Heart left ventricle (tissue), 16 donors: ENCODE measurements around the gene EXD1. TPM values are rescaled to one million over a fixed set of nuclear protein-coding genes. Genes with fewer than 3 reads are reported as not detected.
"Not testable (repeated sequence)": the region's sequence is repeated elsewhere in the genome, so short reads cannot be mapped to it uniquely, and the experiment has no call there.

Source experiments
- ATAC-seq, 4 donors: fragments of 200-7000 bp; cut with Tn5 transposase; one replicate each; pipeline ENCODE4 v1.9.1; 2020 to 2022; ENCODE audit warnings: moderate library complexity in 4 of 4, mild to moderate bottlenecking in 3 of 4, moderate number of reproducible peaks in 1 of 4
- DNase-seq, 5 donors: peaks; one replicate each; pipeline ENCODE4 v3.0.0-alpha.2; 2020
- H3K27ac ChIP-seq, 12 donors: fragments of 200-600 bp; sonication (generic) in 4 of 12; one replicate each; pipeline versions ENCODE4 v1.5.0 to v1.8.0; 2016 to 2022; ENCODE audit warnings: mild to moderate bottlenecking in 2 of 12
- H3K27me3 ChIP-seq, 9 donors: fragments of 200-600 bp; sonication (generic) in 2 of 9; one replicate each; pipeline versions ENCODE4 v1.5.1 to v1.8.0; 2016 to 2022; ENCODE audit warnings: mild to moderate bottlenecking in 3 of 9
- H3K36me3 ChIP-seq, 9 donors: fragments of 200-600 bp; sonication (generic) in 2 of 9; one replicate each; pipeline versions ENCODE4 v1.5.0 to v1.8.0; 2018 to 2022; ENCODE audit warnings: mild to moderate bottlenecking in 2 of 9
- H3K4me1 ChIP-seq, 12 donors: fragments of 200-600 bp; sonication (generic) in 4 of 12; one replicate each; pipeline versions ENCODE4 v1.5.0 to v1.8.0; 2016 to 2022; ENCODE audit warnings: mild to moderate bottlenecking in 3 of 12
- H3K4me3 ChIP-seq, 12 donors: fragments of 200-600 bp; sonication (generic) in 4 of 12; one replicate each; pipeline versions ENCODE4 v1.5.0 to v1.8.0; 2017 to 2022; ENCODE audit warnings: mild to moderate bottlenecking in 9 of 12, moderate library complexity in 4 of 12
- H3K9me3 ChIP-seq, 12 donors: fragments of 200-600 bp; sonication (generic) in 4 of 12; one replicate each; pipeline versions ENCODE4 v1.5.0 to v1.8.0; 2016 to 2022; ENCODE audit warnings: mild to moderate bottlenecking in 1 of 12
- CTCF ChIP-seq, 12 donors: fragments of 200-600 bp; sonication (generic) in 4 of 12; IDR thresholded peaks; one replicate each; pipeline versions ENCODE4 v1.5.0 to v1.8.0; 2018 to 2022; ENCODE audit warnings: antibody characterized with exemption in 12 of 12, mild to moderate bottlenecking in 5 of 12
- POLR2A ChIP-seq, 2 donors: fragments of 450-650 bp; IDR thresholded peaks; one replicate each; pipeline ENCODE4 v1.6.1; 2017; ENCODE audit warnings: antibody characterized with exemption in 2 of 2, mild to moderate bottlenecking in 2 of 2, moderate library complexity in 2 of 2
- WGBS, 4 donors: extraction: QIAGEN DNeasy Blood & Tissue Kit in 2 of 4; methylation state at CpG; one replicate each; pipeline versions ENCODE4 v1.1.5 to v1.1.7; 2013 to 2018; 5-methylcytosine and 5-hydroxymethylcytosine counted together
- intact Hi-C, 10 donors: fragments of 100-400 bp; cut with DNase I; formaldehyde crosslinking; loops; one replicate each; pipeline versions ENCODE4 v1.11.1 to v1.14.2; 2022
- polyA plus RNA-seq, 2 donors: library from polyadenylated mRNA; stranded (reverse); fragments of 200-250 nt; gene quantifications; one replicate each; pipeline ENCODE4 v1.2.3, GENCODE V29; 2013
- total RNA-seq, 9 donors: library from RNA; depleted of rRNA in 2 of 9; stranded (reverse); fragments of >200 nt in 2 of 9; fragmentation: NEBNext Ultra II Directional in 3 of 9; extraction: Animal tissue kit (Norgen Biotek cat#: 25700) in 3 of 9; gene quantifications; one replicate each; pipeline versions ENCODE4 v1.1.0 to v1.2.4, GENCODE V29; 2016 to 2023
- donor health status: ischemic (EF 13 %, LVEDD 7.1; RV severe dilation, severe dysfunction).
- donor health status: healthy with polysubstance abuse.
- donor health status: DM: no; HTN: yes; CAD: no.
- donor health status: DM: no; HTN: no; CAD: no.
- donor health status: ischemic (EF 25% LVEDD 6.9; RV normal size, moderate dysfunction).
- donor health status: ischemic (EF 25% LVEDD 5.7; RV mildly dilated, moderate dysfunction).
- donor health status: healthy.
- donor health status: DM: yes; HTN: yes; CAD: no.
- donor health status: ischemic (EF 35%, LVEDD 5.7; RV mildly dilated, moderate dysfunction).
- donor health status: nonischemic (EF 11% LVEDD 7.7; RV severe dilation, severe dysfunction).
- donor health status: DM: yes; HTN: yes; CAD: no.
- donor health status: PGD.
- donor health status: ischemic (EF 29% LVEDD 5.4; RV normal size, mild dysfunction).
- donor health status: nonischemic (EF 23%, LVEDD 6.1; RV moderate dilation, normal function).

Gene EXD1
- total and polyA plus RNA-seq, 11 donors = not detected

GRCh38 chr15:41235929-41236328 is 5.4 kb upstream of the EXD1 start:
- Histone ChIP-seq H3K27ac (no peak overlapping the region), H3K36me3 (peaks cover 0 to 3% (median 0%) of the 10 kb centered on the region in 9 donors), H3K4me1 (peaks cover 0 to 31% (median 25%) of the 10 kb centered on the region in 12 donors), H3K4me3 (no peak overlapping the region), H3K9me3 (no peaks in the 10 kb centered on the region), H3K27me3 (no peaks in the 10 kb centered on the region)
- no peak for DNase-seq
- TF ChIP-seq CTCF (IDR thresholded peaks at IDR 0.05) (no peak), POLR2A (IDR thresholded peaks at IDR 0.05) (no peak)
- no peak for ATAC-seq
- intact Hi-C loops = loop anchor here in 1 of 10 donors (10.0 kb wide), 1 partner anchor 49 kb away; no protein-coding TSS in a partner anchor

GRCh38 chr15:41235228-41235627 is 4.7 kb upstream of the EXD1 start:
- not testable (repeated sequence) for H3K36me3 ChIP-seq, ATAC-seq, H3K27ac ChIP-seq, H3K27me3 ChIP-seq, H3K9me3 ChIP-seq, DNase-seq, H3K4me3 ChIP-seq
- H3K4me1 ChIP-seq = peaks cover 0 to 33% (median 25%) of the 10 kb centered on the region in 12 donors
- 94 to 99% (median 98%) methylated on average over 5 of the region's 5 CpGs for WGBS, 4 donors
- intact Hi-C loops = loop anchor here in 1 of 10 donors (10.0 kb wide), 1 partner anchor 50 kb away; no protein-coding TSS in a partner anchor

GRCh38 chr15:41233367-41233771 is 2.8 kb upstream of the EXD1 start:
- no peak for ATAC-seq
- Histone ChIP-seq H3K36me3 (peaks cover 0 to 3% (median 0%) of the 10 kb centered on the region in 9 donors), H3K27ac (no peak overlapping the region), H3K27me3 (no peaks in the 10 kb centered on the region), H3K4me1 (peaks cover 0 to 34% (median 26%) of the 10 kb centered on the region in 12 donors), H3K4me3 (no peak overlapping the region), H3K9me3 (no peaks in the 10 kb centered on the region)
- 48 to 64% (median 51%) methylated on average over 1 of the region's 1 CpG for WGBS, 4 donors
- TF ChIP-seq CTCF (IDR thresholded peaks at IDR 0.05) (no peak), POLR2A (IDR thresholded peaks at IDR 0.05) (no peak)
- no peak for DNase-seq
- intact Hi-C loops = loop anchor here in 8 of 10 donors (5.0 to 10.0 kb wide), 3 partner anchors 49 to 116 kb away; partner anchors contain the start of gene INO80 (in 3 of the 8)

- intact Hi-C loops = loop anchor here in 9 of 10 donors (1.0 to 10.0 kb wide), 7 partner anchors 51 to 115 kb away; partner anchors contain the start of gene INO80 (in 6 of the 9)
- ATAC-seq (peak; percentile 19 to 68 (median 60)), DNase-seq (no peak)
- Histone ChIP-seq H3K36me3 (peaks cover 0 to under 1% (median 0%) of the 10 kb centered on the region in 9 donors), H3K4me3 (peak overlapping the region; percentile 59 to 94 (median 81)), H3K4me1 (peaks cover 0 to 34% (median 26%) of the 10 kb centered on the region in 12 donors), H3K27me3 (no peaks in the 10 kb centered on the region), H3K27ac (peak overlapping the region; percentile 83 to 95 (median 91)), H3K9me3 (no peaks in the 10 kb centered on the region)
- TF ChIP-seq POLR2A (IDR thresholded peaks at IDR 0.05) = no peak
- TF ChIP-seq CTCF (IDR thresholded peaks at IDR 0.05) = no peak
- 3 to 6% (median 5%) methylated on average over 23 to 28 of the region's 28 CpGs for WGBS, 4 donors
Measured at GRCh38 chr15:41231422-41232226, 1.1 kb upstream of the EXD1 start.
